Measurements from ENCODE around the gene SPATC1L. TPM values are rescaled to one million over a fixed set of nuclear protein-coding genes. Genes with fewer than 3 reads are reported as not detected.
"Not testable (repeated sequence)": the region's sequence is repeated elsewhere in the genome, so short reads cannot be mapped to it uniquely, and the experiment has no call there.

SPATC1L gene
- total RNA-seq, 1 experiment from 2014 or later, result 36.0 TPM

GRCh38 chr21:46171585-46171984 lies 12.7 kb downstream of the SPATC1L start:
- Histone ChIP-seq H3K18ac (ENCODE audit: insufficient read length, low read depth, low read length) (no peak overlapping the region), H2AFZ (ENCODE audit: low read length) (no peak overlapping the region), H3K9ac (ENCODE audit: extremely low read depth, insufficient read length, low read length) (no peak overlapping the region), H3K4me2 (ENCODE audit: insufficient read depth, insufficient read length, low read length) (no peak overlapping the region), H2BK20ac (ENCODE audit: low read depth, low read length, poor library complexity, severe bottlenecking) (no peak overlapping the region), H2BK5ac (ENCODE audit: insufficient read length, low read length) (no peak overlapping the region), H4K20me1 (ENCODE audit: control insufficient read depth, insufficient read depth, insufficient read length) (no peaks in the 10 kb centered on the region), H3K27me3 (ENCODE audit: insufficient read depth, low read length) (no peaks in the 10 kb centered on the region), H3K9me3 (ENCODE audit: control insufficient read depth, low read depth, low read length) (no peaks in the 10 kb centered on the region), H3K23me2 (ENCODE audit: insufficient read length, low read depth, low read length, poor library complexity, severe bottlenecking) (no peaks in the 10 kb centered on the region), H2BK12ac (ENCODE audit: insufficient read length, low read depth, low read length) (no peak overlapping the region), H3K23ac (ENCODE audit: insufficient read length, low read depth, low read length) (no peak overlapping the region), H2BK15ac (ENCODE audit: low read depth, low read length) (no peak overlapping the region), H2AK5ac (ENCODE audit: insufficient read length, low read length) (no peak overlapping the region), H3K79me1 (ENCODE audit: insufficient read depth, low read depth, low read length, poor library complexity, severe bottlenecking) (peaks cover 6% of the 10 kb centered on the region), H3K14ac (ENCODE audit: insufficient read depth, low read length) (no peak overlapping the region), H3K4ac (ENCODE audit: low read depth, low read length) (no peak overlapping the region), H3K4me1 (ENCODE audit: insufficient read depth, low read length) (0 out of 2 replicates have a peak, but pooled peaks cover 3% of the 10 kb centered on the region), H3K27ac (ENCODE audit: insufficient read length, low read depth, low read length) (no peak overlapping the region), H2BK120ac (ENCODE audit: low read depth, low read length, poor library complexity, severe bottlenecking) (no peak overlapping the region), H4K91ac (ENCODE audit: insufficient read length, low read depth, low read length) (no peak overlapping the region), H4K8ac (replicated peaks; ENCODE audit: insufficient read length, low read depth, low read length) (no peak overlapping the region), H3T11ph (ENCODE audit: low read length) (no peak overlapping the region), H3K79me2 (ENCODE audit: insufficient read depth, low read length) (no peaks in the 10 kb centered on the region; the same call in 1 of the 2 replicates), H3K56ac (ENCODE audit: insufficient read length, low read depth, low read length) (no peak overlapping the region), H4K5ac (ENCODE audit: insufficient read length, low read depth, low read length) (no peak overlapping the region)
- TF ChIP-seq CTCF (conservative IDR thresholded peaks at IDR 0.05), result no peak
- H3K9me3 Mint-ChIP-seq, result peaks cover 0 to 19% of the 10 kb centered on the region in 2 experiments; a peak in 4 of 5 replicates
- DNase-seq, result no peak
- no peaks in the 10 kb centered on the region for H3K27me3 Mint-ChIP-seq (ENCODE audit: low read depth)
- H3K27ac Mint-ChIP-seq, result no peak overlapping the region
- no CpG with 5 or more reads among the region's 2 CpGs for WGBS (ENCODE audit: extremely low coverage, insufficient read length, low lambda C conversion rate)
- H3K36me3 Mint-ChIP-seq (ENCODE audit: insufficient read depth in 1 of 3, low read depth in 3 of 3), result peaks cover 0 to 15% (median 2%) of the 10 kb centered on the region in 3 experiments; a peak in 5 of 7 replicates
- no peak overlapping the region; a peak in 1 of 5 replicates for H3K4me3 Mint-ChIP-seq
- peaks cover 0 to 7% of the 10 kb centered on the region in 2 experiments; a peak in 2 of 4 replicates for H3K4me1 Mint-ChIP-seq

- H3K9me3 ChIP-seq (ENCODE audit: control insufficient read depth, low read depth, low read length); H3K79me1 ChIP-seq (ENCODE audit: insufficient read depth, low read depth, low read length, poor library complexity, severe bottlenecking); H3K4ac ChIP-seq (ENCODE audit: low read depth, low read length); H3K27ac ChIP-seq (ENCODE audit: insufficient read length, low read depth, low read length); H3K79me2 ChIP-seq (ENCODE audit: insufficient read depth, low read length); H3K9ac ChIP-seq (ENCODE audit: extremely low read depth, insufficient read length, low read length); H3K4me1 ChIP-seq (ENCODE audit: insufficient read depth, low read length); H2BK12ac ChIP-seq (ENCODE audit: insufficient read length, low read depth, low read length); H3K4me1 Mint-ChIP-seq; H4K91ac ChIP-seq (ENCODE audit: insufficient read length, low read depth, low read length); H2AFZ ChIP-seq (ENCODE audit: low read length); H3K27ac Mint-ChIP-seq; H3K18ac ChIP-seq (ENCODE audit: insufficient read length, low read depth, low read length); H3K27me3 Mint-ChIP-seq (ENCODE audit: low read depth); H4K5ac ChIP-seq (ENCODE audit: insufficient read length, low read depth, low read length); H4K20me1 ChIP-seq (ENCODE audit: control insufficient read depth, insufficient read depth, insufficient read length); H2AK5ac ChIP-seq (ENCODE audit: insufficient read length, low read length); DNase-seq; H2BK15ac ChIP-seq (ENCODE audit: low read depth, low read length); H3K4me2 ChIP-seq (ENCODE audit: insufficient read depth, insufficient read length, low read length); H3K14ac ChIP-seq (ENCODE audit: insufficient read depth, low read length); H2BK20ac ChIP-seq (ENCODE audit: low read depth, low read length, poor library complexity, severe bottlenecking); H3K56ac ChIP-seq (ENCODE audit: insufficient read length, low read depth, low read length); H2BK120ac ChIP-seq (ENCODE audit: low read depth, low read length, poor library complexity, severe bottlenecking); H3K23ac ChIP-seq (ENCODE audit: insufficient read length, low read depth, low read length); H4K8ac ChIP-seq (replicated peaks; ENCODE audit: insufficient read length, low read depth, low read length); H3K27me3 ChIP-seq (ENCODE audit: insufficient read depth, low read length); H2BK5ac ChIP-seq (ENCODE audit: insufficient read length, low read length); H3K23me2 ChIP-seq (ENCODE audit: insufficient read length, low read depth, low read length, poor library complexity, severe bottlenecking); H3T11ph ChIP-seq (ENCODE audit: low read length): not testable (repeated sequence)
- Mint-ChIP-seq H3K36me3 (ENCODE audit: insufficient read depth in 1 of 3, low read depth in 3 of 3) (peaks cover 0 to 13% (median 2%) of the 10 kb centered on the region in 3 experiments; a peak in 4 of 7 replicates), H3K9me3 (peaks cover 0 to 14% of the 10 kb centered on the region in 2 experiments; a peak in 2 of 5 replicates), H3K4me3 (peak overlapping the region in 1 of 2 experiments; percentile 33; a peak in 1 of 5 replicates)
- WGBS (ENCODE audit: extremely low coverage, insufficient read length, low lambda C conversion rate), result no CpG with 5 or more reads among the region's 1 CpG
Observed at GRCh38 chr21:46170436-46171193, 13.6 kb downstream of the SPATC1L start.

All from H9 (cell line).